Measurements from ENCODE around the gene GABRG2.

GABRG2 gene

GRCh38 chr5:162196351-162196750, 128.8 kb downstream of the GABRG2 start:
- DNase-seq, result no peak

GRCh38 chr5:162202285-162202880, 134.8 kb downstream of the GABRG2 start:
- DNase-seq, result no peak
